HEK293 (cell line): ENCODE measurements around the gene PSMC4.

Experiments
- CTCF ChIA-PET: fragments of 350-600 bp; formaldehyde crosslinking; extraction: SDS; loops from one replicate; lab custom pipeline; 2021; ENCODE audit warnings: antibody characterized with exemption; lab: Yijun Ruan, JAX
- POLR2A ChIA-PET: fragments of 300-600 bp; formaldehyde crosslinking; extraction: SDS; loops from one replicate; lab custom pipeline; 2020; ENCODE audit warnings: antibody characterized with exemption, inconsistent platforms; lab: Yijun Ruan, JAX
- H3K27ac ChIP-seq: fragments of 200-500 bp; sonication (Bioruptor generic); 2 replicates; pipeline ENCODE4 v1.5.1; 2014; ENCODE audit warnings: low read depth, low read length, control low read depth, inconsistent platforms; ENCODE audit errors: extremely low read depth
- H3K36me3 ChIP-seq, 2 experiments: fragments of 200-500 bp in 1 of 2; sonication (Bioruptor generic) in 1 of 2; 1 replicate in 1 of 2; 2 replicates in 1 of 2; pipeline ENCODE4 v1.5.1; 2014 to 2017; ENCODE audit warnings: inconsistent platforms in 2 of 2, low read length in 2 of 2; ENCODE audit not compliant: control insufficient read depth in 2 of 2, insufficient read depth in 1 of 2
- H3K4me1 ChIP-seq: fragments of 200-500 bp; sonication (Bioruptor generic); 2 replicates; pipeline ENCODE4 v1.5.1; 2014; ENCODE audit warnings: mild to moderate bottlenecking, low read length, inconsistent platforms; ENCODE audit not compliant: control insufficient read depth, insufficient read depth
- H3K4me3 ChIP-seq: 2 replicates; pipeline ENCODE4 v1.5.1; 2011; ENCODE audit warnings: low read depth, mild to moderate bottlenecking, control low read depth, low read length, moderate library complexity
- H3K9me3 ChIP-seq: fragments of 200-500 bp; sonication (Bioruptor generic); 2 replicates; pipeline ENCODE4 v1.5.1; 2014; ENCODE audit warnings: low read depth, low read length, inconsistent platforms; ENCODE audit not compliant: control insufficient read depth, insufficient read depth
- BCL11A ChIP-seq: fragments of 450-650 bp; formaldehyde crosslinking; IDR thresholded peaks from 2 replicates; pipeline ENCODE4 v1.5.1; 2016; ENCODE audit warnings: low read depth, missing biosample characterization, missing genetic modification characterization
- EGR2 ChIP-seq: fragments of 450-650 bp; formaldehyde crosslinking; IDR thresholded peaks from 2 replicates; pipeline ENCODE4 v1.5.1; 2016; ENCODE audit warnings: low read depth, missing biosample characterization, missing genetic modification characterization
- KLF16 ChIP-seq: fragments of 450-650 bp; formaldehyde crosslinking; IDR thresholded peaks from 2 replicates; pipeline ENCODE4 v1.5.1; 2017; ENCODE audit warnings: missing biosample characterization, missing genetic modification characterization
- ZFHX2 ChIP-seq: fragments of 450-650 bp; formaldehyde crosslinking; conservative IDR thresholded peaks from 2 replicates; pipeline ENCODE4 v1.5.1; 2016; ENCODE audit warnings: missing biosample characterization, missing genetic modification characterization
- ZIC2 ChIP-seq: fragments of 450-650 bp; formaldehyde crosslinking; IDR thresholded peaks from 2 replicates; pipeline ENCODE4 v1.5.1; 2016; ENCODE audit warnings: missing biosample characterization, missing genetic modification characterization
- ZNF121 ChIP-seq: fragments of 450-650 bp; formaldehyde crosslinking; IDR thresholded peaks from 2 replicates; pipeline ENCODE4 v1.5.1; 2016; ENCODE audit warnings: missing biosample characterization, missing genetic modification characterization
- ZNF155 ChIP-seq: fragments of 450-650 bp; formaldehyde crosslinking; IDR thresholded peaks from 2 replicates; pipeline ENCODE4 v1.5.1; 2016; ENCODE audit warnings: missing biosample characterization, missing genetic modification characterization
- ZNF184 ChIP-seq: fragments of 450-650 bp; IDR thresholded peaks from 2 replicates; pipeline ENCODE4 v1.5.1; 2018; ENCODE audit warnings: missing biosample characterization, mild to moderate bottlenecking, missing genetic modification characterization
- ZNF37A ChIP-seq: fragments of 450-650 bp; IDR thresholded peaks from 2 replicates; pipeline ENCODE4 v1.5.1; 2018; ENCODE audit warnings: missing biosample characterization, missing genetic modification characterization
- ZNF394 ChIP-seq: fragments of 450-650 bp; formaldehyde crosslinking; IDR thresholded peaks from 2 replicates; pipeline ENCODE4 v1.5.1; 2016; ENCODE audit warnings: missing biosample characterization, missing genetic modification characterization, mild to moderate bottlenecking, moderate library complexity, borderline replicate concordance
- ZNF426 ChIP-seq: fragments of 450-650 bp; formaldehyde crosslinking; IDR thresholded peaks from 2 replicates; pipeline ENCODE4 v1.5.1; 2017; ENCODE audit warnings: missing biosample characterization, missing genetic modification characterization, mild to moderate bottlenecking, inconsistent platforms, moderate library complexity
- TF ChIP-seq, protein P1 (sequence below): fragments of 450-650 bp; formaldehyde crosslinking; IDR thresholded peaks from 2 replicates; pipeline ENCODE4 v1.5.1; 2017; ENCODE audit warnings: missing biosample characterization, missing genetic modification characterization
- TF ChIP-seq, protein P2 (sequence below): fragments of 450-650 bp; formaldehyde crosslinking; IDR thresholded peaks from 2 replicates; pipeline ENCODE4 v1.5.1; 2017; ENCODE audit warnings: missing biosample characterization, missing genetic modification characterization
- TF ChIP-seq, protein P3 (sequence below): fragments of 450-650 bp; formaldehyde crosslinking; IDR thresholded peaks from 2 replicates; pipeline ENCODE4 v1.5.1; 2017; ENCODE audit warnings: missing biosample characterization, missing genetic modification characterization

The PSMC4 gene

DNA sequence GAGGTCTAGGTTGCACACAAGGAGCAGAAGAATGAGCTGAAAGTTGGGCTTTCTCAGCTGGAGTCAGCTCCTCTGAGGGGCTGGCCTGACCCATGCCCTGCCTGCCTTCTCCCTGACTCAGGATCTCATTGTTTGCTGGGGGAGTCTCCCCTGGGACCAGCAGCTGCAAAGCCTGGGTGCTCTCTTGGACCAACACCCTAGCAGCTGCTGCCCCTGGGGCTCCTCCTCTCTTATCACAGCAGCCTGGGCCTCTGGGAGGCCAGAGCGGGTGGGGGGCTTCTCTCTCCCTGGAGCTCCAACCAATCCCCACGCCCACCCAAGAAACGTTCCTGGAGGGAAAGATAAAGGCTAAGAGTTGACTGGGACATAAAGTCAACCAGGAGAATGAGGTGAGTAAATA lies 34.9 kb upstream of the PSMC4 start:
- CTCF ChIA-PET: interaction anchor here (0.6 kb wide), 1 partner anchor 32 kb away, joined by 3 read pairs; no protein-coding TSS in a partner anchor
- Histone ChIP-seq H3K4me3 (no peak overlapping the region), H3K36me3 (no peaks in the 10 kb centered on the region), H3K9me3 (peaks cover 4% of the 10 kb centered on the region), H3K27ac (no peak overlapping the region; the same call in 1 of the 2 replicates), H3K4me1 (peaks cover 9% of the 10 kb centered on the region; the same call in 1 of the 2 replicates)
- TF ChIP-seq ZFHX2 (tag by site-specific recombination): 0 out of 2 replicates have a peak, but pooled peaks have one; percentile 8
- no peak for TF ChIP-seq ZNF184 (tag by site-specific recombination)
- peak; percentile 26 for TF ChIP-seq ZIC2
- TF ChIP-seq, all 188 proteins: peak for 2
- POLR2A ChIA-PET: no interaction called here

DNA sequence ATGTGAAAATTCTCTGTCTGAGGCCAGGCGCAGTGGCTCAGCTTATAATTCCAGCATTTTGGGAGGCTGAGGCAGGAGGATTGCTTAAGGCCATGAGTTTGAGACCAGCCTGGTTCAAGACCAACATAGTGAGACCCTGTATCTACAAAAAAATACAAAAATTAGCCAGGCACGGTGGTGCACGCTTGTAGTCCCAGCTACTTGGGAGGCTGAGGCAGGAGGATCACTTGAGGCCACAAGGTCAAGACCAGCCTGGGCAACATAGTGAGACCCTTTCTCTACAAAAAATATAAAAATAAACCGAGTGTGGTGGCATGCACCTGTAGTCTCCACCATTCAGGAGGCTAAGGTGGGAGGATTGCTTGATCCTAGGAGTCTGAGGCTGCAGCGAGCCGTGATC lies 34.3 kb upstream of the PSMC4 start:
- TF ChIP-seq, protein P1, sequence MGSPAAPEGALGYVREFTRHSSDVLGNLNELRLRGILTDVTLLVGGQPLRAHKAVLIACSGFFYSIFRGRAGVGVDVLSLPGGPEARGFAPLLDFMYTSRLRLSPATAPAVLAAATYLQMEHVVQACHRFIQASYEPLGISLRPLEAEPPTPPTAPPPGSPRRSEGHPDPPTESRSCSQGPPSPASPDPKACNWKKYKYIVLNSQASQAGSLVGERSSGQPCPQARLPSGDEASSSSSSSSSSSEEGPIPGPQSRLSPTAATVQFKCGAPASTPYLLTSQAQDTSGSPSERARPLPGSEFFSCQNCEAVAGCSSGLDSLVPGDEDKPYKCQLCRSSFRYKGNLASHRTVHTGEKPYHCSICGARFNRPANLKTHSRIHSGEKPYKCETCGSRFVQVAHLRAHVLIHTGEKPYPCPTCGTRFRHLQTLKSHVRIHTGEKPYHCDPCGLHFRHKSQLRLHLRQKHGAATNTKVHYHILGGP (tag by site-specific recombination): 0 out of 2 replicates have a peak, but pooled peaks have one; percentile 17
- no peak for TF ChIP-seq KLF16 (tag by site-specific recombination)
- no peak for TF ChIP-seq BCL11A (tag by site-specific recombination)
- TF ChIP-seq, protein P2, sequence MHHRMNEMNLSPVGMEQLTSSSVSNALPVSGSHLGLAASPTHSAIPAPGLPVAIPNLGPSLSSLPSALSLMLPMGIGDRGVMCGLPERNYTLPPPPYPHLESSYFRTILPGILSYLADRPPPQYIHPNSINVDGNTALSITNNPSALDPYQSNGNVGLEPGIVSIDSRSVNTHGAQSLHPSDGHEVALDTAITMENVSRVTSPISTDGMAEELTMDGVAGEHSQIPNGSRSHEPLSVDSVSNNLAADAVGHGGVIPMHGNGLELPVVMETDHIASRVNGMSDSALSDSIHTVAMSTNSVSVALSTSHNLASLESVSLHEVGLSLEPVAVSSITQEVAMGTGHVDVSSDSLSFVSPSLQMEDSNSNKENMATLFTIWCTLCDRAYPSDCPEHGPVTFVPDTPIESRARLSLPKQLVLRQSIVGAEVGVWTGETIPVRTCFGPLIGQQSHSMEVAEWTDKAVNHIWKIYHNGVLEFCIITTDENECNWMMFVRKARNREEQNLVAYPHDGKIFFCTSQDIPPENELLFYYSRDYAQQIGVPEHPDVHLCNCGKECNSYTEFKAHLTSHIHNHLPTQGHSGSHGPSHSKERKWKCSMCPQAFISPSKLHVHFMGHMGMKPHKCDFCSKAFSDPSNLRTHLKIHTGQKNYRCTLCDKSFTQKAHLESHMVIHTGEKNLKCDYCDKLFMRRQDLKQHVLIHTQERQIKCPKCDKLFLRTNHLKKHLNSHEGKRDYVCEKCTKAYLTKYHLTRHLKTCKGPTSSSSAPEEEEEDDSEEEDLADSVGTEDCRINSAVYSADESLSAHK (tag by site-specific recombination): no peak
- no peak for TF ChIP-seq ZNF155
- peak; percentile 94 for TF ChIP-seq ZNF121 (tag by site-specific recombination)
- Histone ChIP-seq H3K27ac (no peak overlapping the region), H3K4me3 (no peak overlapping the region), H3K4me1 (peaks cover 12% of the 10 kb centered on the region), H3K9me3 (peaks cover 4% of the 10 kb centered on the region), H3K36me3 (no peaks in the 10 kb centered on the region)
- ChIA-PET CTCF (interaction anchor here (0.6 kb wide), 1 partner anchor 32 kb away, joined by 3 read pairs; no protein-coding TSS in a partner anchor), POLR2A (no interaction called here)

DNA sequence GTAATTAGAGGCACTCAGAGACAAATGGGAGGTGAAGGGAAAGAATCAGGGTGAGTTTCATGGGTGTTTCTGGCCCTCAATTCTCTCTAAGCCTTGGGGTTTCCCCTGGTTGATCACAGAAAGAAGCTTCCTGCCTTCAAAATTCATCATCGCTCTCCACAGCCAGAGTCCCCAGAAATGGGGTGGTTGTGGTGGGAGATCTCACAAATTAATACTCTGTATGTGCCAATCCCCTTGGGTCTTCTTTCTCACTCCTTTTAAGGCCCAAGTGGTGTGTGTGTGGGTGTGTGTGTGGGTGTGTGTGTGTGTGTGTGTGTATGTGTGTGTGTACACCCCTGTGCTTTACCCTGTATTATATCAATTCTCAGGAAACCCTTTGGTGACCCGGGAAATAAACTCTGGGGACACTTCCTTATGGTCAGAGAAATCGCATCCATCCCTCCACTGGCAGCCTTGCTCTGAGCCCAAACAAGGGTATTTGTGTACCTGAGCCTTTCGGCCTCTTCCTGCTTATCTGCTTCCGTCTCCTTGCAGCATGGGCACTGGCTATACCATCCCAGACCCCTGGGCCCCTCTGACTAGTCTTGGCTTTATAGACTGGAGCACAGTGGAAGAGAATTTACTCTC lies 33.8 kb upstream of the PSMC4 start:
- H3K4me3 ChIP-seq: no peak overlapping the region
- peaks cover 4% of the 10 kb centered on the region for H3K9me3 ChIP-seq
- CTCF ChIA-PET: interaction anchor here (0.7 to 1.2 kb wide), 3 partner anchors 33 to 145 kb away, joined by 3 to 6 read pairs (median 3); partner anchors contain the start of gene PSMC4
- H3K4me1 ChIP-seq: peaks cover 18% of the 10 kb centered on the region
- H3K36me3 ChIP-seq: no peaks in the 10 kb centered on the region
- POLR2A ChIA-PET: interaction anchor here (0.6 kb wide), 1 partner anchor 34 kb away, joined by 4 read pairs; the partner anchor contains the start of gene PSMC4
- no peak for TF ChIP-seq ZNF37A
- no peak for TF ChIP-seq ZNF426 (tag by site-specific recombination)
- TF ChIP-seq, protein P3, sequence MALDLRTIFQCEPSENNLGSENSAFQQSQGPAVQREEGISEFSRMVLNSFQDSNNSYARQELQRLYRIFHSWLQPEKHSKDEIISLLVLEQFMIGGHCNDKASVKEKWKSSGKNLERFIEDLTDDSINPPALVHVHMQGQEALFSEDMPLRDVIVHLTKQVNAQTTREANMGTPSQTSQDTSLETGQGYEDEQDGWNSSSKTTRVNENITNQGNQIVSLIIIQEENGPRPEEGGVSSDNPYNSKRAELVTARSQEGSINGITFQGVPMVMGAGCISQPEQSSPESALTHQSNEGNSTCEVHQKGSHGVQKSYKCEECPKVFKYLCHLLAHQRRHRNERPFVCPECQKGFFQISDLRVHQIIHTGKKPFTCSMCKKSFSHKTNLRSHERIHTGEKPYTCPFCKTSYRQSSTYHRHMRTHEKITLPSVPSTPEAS: peak; percentile 73
- peak; percentile 96 for TF ChIP-seq EGR2 (tag by site-specific recombination)
- no peak for TF ChIP-seq ZNF394 (tag by site-specific recombination)
- TF ChIP-seq ZFHX2 (tag by site-specific recombination): peak; percentile 96
- no peak overlapping the region for H3K27ac ChIP-seq
